GM12891 (cell line): ENCODE results near the gene RDM1.

Source experiments
- PAX5 ChIP-seq: IDR thresholded peaks from 2 replicates; pipeline ENCODE4 v1.6.1; 2011; ENCODE audit warnings: low read length, moderate library complexity, mild to moderate bottlenecking; ENCODE audit not compliant: insufficient read depth, severe bottlenecking
- POLR2A ChIP-seq: IDR thresholded peaks from 2 replicates; pipeline ENCODE4 v1.6.1; 2011; ENCODE audit warnings: low read depth, low read length, control low read depth
- POLR2AphosphoS5 ChIP-seq: IDR thresholded peaks from 2 replicates; pipeline ENCODE4 v1.6.1; 2011; ENCODE audit warnings: low read depth, low read length, control low read depth
- POU2F2 ChIP-seq: IDR thresholded peaks from 2 replicates; pipeline ENCODE4 v1.6.1; 2011; ENCODE audit warnings: low read depth, mild to moderate bottlenecking, control low read depth, low read length, moderate library complexity
- TAF1 ChIP-seq: IDR thresholded peaks from 2 replicates; pipeline ENCODE4 v1.6.1; 2011; ENCODE audit warnings: low read depth, low read length, control low read depth

GRCh38 chr17:35965272-35965671 lies 34.7 kb upstream of the RDM1 start:
- TF ChIP-seq POU2F2, result no peak
- TF ChIP-seq POLR2A, result no peak
- TF ChIP-seq PAX5, result no peak
- TF ChIP-seq POLR2AphosphoS5, result no peak
- no peak for TF ChIP-seq TAF1
